ENCODE data around the gene SLC27A2. TPM values are rescaled to one million over a fixed set of nuclear protein-coding genes. Genes with fewer than 3 reads are reported as not detected.

The SLC27A2 gene
- total RNA-seq, 1 donor from 2014 or later = 2.1 TPM

GRCh38 chr15:50278496-50278895, 96.5 kb downstream of the SLC27A2 start:
- Mint-ChIP-seq H3K36me3 (peaks cover 4% of the 10 kb centered on the region), H3K9me3 (no peaks in the 10 kb centered on the region), H3K27me3 (ENCODE audit: insufficient read depth, low read depth) (peaks cover 2% of the 10 kb centered on the region), H3K27ac (no peak overlapping the region), H3K4me1 (no peaks in the 10 kb centered on the region), H3K4me3 (no peak overlapping the region)
- Histone ChIP-seq H3K4me3 (no peak overlapping the region), H3K4me2 (no peak overlapping the region), H3K27ac (no peak overlapping the region), H3K79me2 (ENCODE audit: low read depth) (no peaks in the 10 kb centered on the region), H3F3A (ENCODE audit: low read depth) (no peaks in the 10 kb centered on the region), H3K36me3 (peaks cover 4% of the 10 kb centered on the region), H2AFZ (replicated peaks) (no peak overlapping the region), H3K9ac (no peak overlapping the region), H3K9me3 (ENCODE audit: low read depth) (no peaks in the 10 kb centered on the region), H3K27me3 (no peaks in the 10 kb centered on the region), H4K20me1 (ENCODE audit: low read depth) (no peaks in the 10 kb centered on the region), H3K4me1 (no peaks in the 10 kb centered on the region)
- TF ChIP-seq CTCF (IDR thresholded peaks at IDR 0.05) (no peak), EZH2 (IDR thresholded peaks at IDR 0.05) (no peak), EZH2phosphoT487 (IDR thresholded peaks at IDR 0.05) (no peak)
- no peak for DNase-seq (ENCODE audit: low spot score)

- Mint-ChIP-seq H3K36me3 (peaks cover 4% of the 10 kb centered on the region), H3K4me1 (no peaks in the 10 kb centered on the region), H3K4me3 (no peak overlapping the region), H3K27ac (no peak overlapping the region), H3K27me3 (ENCODE audit: insufficient read depth, low read depth) (peaks cover 2% of the 10 kb centered on the region), H3K9me3 (no peaks in the 10 kb centered on the region)
- no peak overlapping the region for H3K4me3 ChIP-seq
- no peak overlapping the region for H3K27ac ChIP-seq
- TF ChIP-seq EZH2phosphoT487 (IDR thresholded peaks at IDR 0.05) (no peak), CTCF (IDR thresholded peaks at IDR 0.05) (no peak), EZH2 (IDR thresholded peaks at IDR 0.05) (no peak)
- no peaks in the 10 kb centered on the region for H3F3A ChIP-seq (ENCODE audit: low read depth)
- no peak for DNase-seq (ENCODE audit: low spot score)
- no peak overlapping the region for H3K4me2 ChIP-seq
- no peak overlapping the region for H3K9ac ChIP-seq
- H3K79me2 ChIP-seq (ENCODE audit: low read depth) = no peaks in the 10 kb centered on the region
- no peaks in the 10 kb centered on the region for H3K9me3 ChIP-seq (ENCODE audit: low read depth)
- H3K36me3 ChIP-seq = peaks cover 4% of the 10 kb centered on the region
- no peaks in the 10 kb centered on the region for H3K4me1 ChIP-seq
- no peaks in the 10 kb centered on the region for H3K27me3 ChIP-seq
- H4K20me1 ChIP-seq (ENCODE audit: low read depth) = no peaks in the 10 kb centered on the region
- no peak overlapping the region for H2AFZ ChIP-seq (replicated peaks)
Measured at GRCh38 chr15:50280271-50280670, 98.3 kb downstream of the SLC27A2 start.

- no peak overlapping the region for H3K4me3 Mint-ChIP-seq
- no peaks in the 10 kb centered on the region for H3K27me3 ChIP-seq
- DNase-seq (ENCODE audit: low spot score) = no peak
- H2AFZ ChIP-seq (replicated peaks) = no peak overlapping the region
- peaks cover 4% of the 10 kb centered on the region for H3K36me3 Mint-ChIP-seq
- H3K27ac ChIP-seq = no peak overlapping the region
- no peak overlapping the region for H3K4me3 ChIP-seq
- no peaks in the 10 kb centered on the region for H4K20me1 ChIP-seq (ENCODE audit: low read depth)
- H3K36me3 ChIP-seq = peaks cover 4% of the 10 kb centered on the region
- no peaks in the 10 kb centered on the region for H3K9me3 ChIP-seq (ENCODE audit: low read depth)
- H3K9me3 Mint-ChIP-seq = no peaks in the 10 kb centered on the region
- H3K27ac Mint-ChIP-seq = no peak overlapping the region
- H3F3A ChIP-seq (ENCODE audit: low read depth) = no peaks in the 10 kb centered on the region
- H3K4me2 ChIP-seq = no peak overlapping the region
- H3K27me3 Mint-ChIP-seq (ENCODE audit: insufficient read depth, low read depth) = peaks cover 2% of the 10 kb centered on the region
- H3K4me1 Mint-ChIP-seq = no peaks in the 10 kb centered on the region
- no peak overlapping the region for H3K9ac ChIP-seq
- no peaks in the 10 kb centered on the region for H3K4me1 ChIP-seq
- no peaks in the 10 kb centered on the region for H3K79me2 ChIP-seq (ENCODE audit: low read depth)
- no peak for TF ChIP-seq CTCF (IDR thresholded peaks at IDR 0.05)
- no peak for TF ChIP-seq EZH2phosphoT487 (IDR thresholded peaks at IDR 0.05)
- no peak for TF ChIP-seq EZH2 (IDR thresholded peaks at IDR 0.05)
Measured at GRCh38 chr15:50281427-50281826, 99.4 kb downstream of the SLC27A2 start.

Small RNA genes within 50 kb of the gene (small RNA-seq; reads per million reads assigned to genes)
- gene RF00019 = not detected

Other genes with a start within 250 kb of the SLC27A2 start
- 2.0 and 2.7 TPM in 2 replicates for gene ATP8B4, start 63.0 kb upstream of the SLC27A2 start, total RNA-seq (ENCODE audit: low replicate concordance)
- gene HDC, start 83.5 kb downstream of the SLC27A2 start, total RNA-seq (ENCODE audit: low replicate concordance) = 0.62 TPM in 1 of 2 replicates, not detected in the other
- gene GABPB1, start 173.0 kb downstream of the SLC27A2 start, total RNA-seq (ENCODE audit: low replicate concordance) = 56.7 and 77.7 TPM in 2 replicates
- gene USP8, start 242.2 kb downstream of the SLC27A2 start, total RNA-seq (ENCODE audit: low replicate concordance) = 47.7 and 78.8 TPM in 2 replicates

All from neural progenitor cell (in vitro differentiated cells).